Measurements from ENCODE around the gene CYP2D6. TPM values are rescaled to one million over a fixed set of nuclear protein-coding genes. Genes with fewer than 3 reads are reported as not detected.

Gene CYP2D6
- total and polyA plus RNA-seq, 4 donors = 0.79 to 9.9 (median 3.4) TPM

- Histone ChIP-seq H3K27ac (ENCODE audit: low read depth, low read length) (no peak overlapping the region), H3K4me1 (ENCODE audit: control insufficient read depth, insufficient read depth, low read length) (peaks cover 21% of the 10 kb centered on the region), H3K36me3 (ENCODE audit: control insufficient read depth, insufficient read depth, low read length) (peaks cover 15% of the 10 kb centered on the region), H3K9me3 (ENCODE audit: control insufficient read depth, insufficient read depth, low read length) (no peaks in the 10 kb centered on the region), H3K27me3 (ENCODE audit: control insufficient read depth, insufficient read depth, low read length) (no peaks in the 10 kb centered on the region), H3K4me3 (ENCODE audit: low read depth, low read length) (no peak overlapping the region)
- WGBS (ENCODE audit: insufficient coverage) = 62% methylated on average over 7 of the region's 8 CpGs
- peak in 2 of 6 donors; percentile 31 to 37 for DNase-seq (ENCODE audit: low read depth in 4 of 6, low spot score in 6 of 6)
Measured at GRCh38 chr22:42171946-42172719, 41.5 kb upstream of the CYP2D6 start.

DNA sequence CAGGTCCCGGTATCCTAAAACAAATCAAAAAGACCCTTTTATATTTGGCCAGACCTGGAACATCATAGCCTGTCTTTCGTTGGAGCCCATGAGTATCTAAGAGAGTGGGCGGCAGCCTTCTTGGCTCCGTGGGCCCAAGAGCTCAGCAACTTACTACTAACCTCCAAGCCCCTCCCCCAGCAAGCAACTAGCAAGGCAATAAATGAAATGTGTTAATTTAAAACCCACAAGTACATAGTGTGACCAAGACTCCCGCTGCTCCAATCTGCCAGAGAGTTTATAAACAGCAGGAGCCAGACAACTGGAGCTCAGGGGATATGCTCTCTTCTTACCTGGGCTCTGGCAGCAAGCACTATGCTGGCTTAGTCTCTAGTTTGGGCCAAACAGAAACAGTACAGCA, 40.8 kb upstream of the CYP2D6 start:
- H3K27me3 ChIP-seq (ENCODE audit: control insufficient read depth, insufficient read depth, low read length) = no peaks in the 10 kb centered on the region
- peaks cover 19% of the 10 kb centered on the region for H3K36me3 ChIP-seq (ENCODE audit: control insufficient read depth, insufficient read depth, low read length)
- H3K9me3 ChIP-seq (ENCODE audit: control insufficient read depth, insufficient read depth, low read length) = no peaks in the 10 kb centered on the region
- 71% methylated on average over 4 of the region's 5 CpGs for WGBS (ENCODE audit: insufficient coverage)
- peaks cover 21% of the 10 kb centered on the region for H3K4me1 ChIP-seq (ENCODE audit: control insufficient read depth, insufficient read depth, low read length)
- peak in 1 of 6 donors; percentile 85 for DNase-seq (ENCODE audit: low read depth in 4 of 6, low spot score in 6 of 6)
- no peak overlapping the region for H3K27ac ChIP-seq (ENCODE audit: low read depth, low read length)
- H3K4me3 ChIP-seq (ENCODE audit: low read depth, low read length) = no peak overlapping the region

DNA sequence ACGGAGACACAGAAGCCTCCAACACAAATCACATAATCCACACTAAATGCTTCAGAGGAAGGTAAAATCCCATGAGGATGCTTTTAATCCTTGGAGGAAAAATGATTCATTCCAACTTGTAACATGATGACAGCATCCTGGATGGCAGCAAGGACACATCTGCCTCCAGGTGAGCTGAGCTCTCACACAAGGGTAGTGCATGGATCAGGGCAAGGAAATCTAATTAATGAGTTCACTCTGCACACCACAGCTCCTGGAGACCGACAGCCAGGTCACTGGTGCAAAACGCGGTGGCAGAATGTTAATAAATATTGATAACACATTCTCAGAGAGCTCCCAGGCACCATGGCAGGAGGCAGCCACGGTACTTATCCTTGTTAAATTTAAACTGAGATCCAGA, 40.3 kb upstream of the CYP2D6 start:
- Histone ChIP-seq H3K9me3 (ENCODE audit: control insufficient read depth, insufficient read depth, low read length) (no peaks in the 10 kb centered on the region), H3K27ac (ENCODE audit: low read depth, low read length) (no peak overlapping the region), H3K36me3 (ENCODE audit: control insufficient read depth, insufficient read depth, low read length) (peaks cover 19% of the 10 kb centered on the region), H3K27me3 (ENCODE audit: control insufficient read depth, insufficient read depth, low read length) (no peaks in the 10 kb centered on the region), H3K4me1 (ENCODE audit: control insufficient read depth, insufficient read depth, low read length) (peaks cover 21% of the 10 kb centered on the region), H3K4me3 (ENCODE audit: low read depth, low read length) (no peak overlapping the region)
- DNase-seq (ENCODE audit: low read depth in 4 of 6, low spot score in 6 of 6) = peak in 1 of 6 donors; percentile 41
- WGBS (ENCODE audit: insufficient coverage) = no CpG with 5 or more reads among the region's 5 CpGs

GRCh38 chr22:42169055-42169469, 38.5 kb upstream of the CYP2D6 start:
- no peak overlapping the region for H3K4me3 ChIP-seq (ENCODE audit: low read depth, low read length)
- WGBS (ENCODE audit: insufficient coverage) = 29% methylated on average over 7 of the region's 7 CpGs
- H3K36me3 ChIP-seq (ENCODE audit: control insufficient read depth, insufficient read depth, low read length) = peaks cover 31% of the 10 kb centered on the region
- no peaks in the 10 kb centered on the region for H3K9me3 ChIP-seq (ENCODE audit: control insufficient read depth, insufficient read depth, low read length)
- DNase-seq (ENCODE audit: low read depth in 4 of 6, low spot score in 6 of 6) = peak; percentile 63 to 95 (median 78)
- peaks cover 21% of the 10 kb centered on the region for H3K4me1 ChIP-seq (ENCODE audit: control insufficient read depth, insufficient read depth, low read length)
- H3K27ac ChIP-seq (ENCODE audit: low read depth, low read length) = no peak overlapping the region
- H3K27me3 ChIP-seq (ENCODE audit: control insufficient read depth, insufficient read depth, low read length) = no peaks in the 10 kb centered on the region

DNA sequence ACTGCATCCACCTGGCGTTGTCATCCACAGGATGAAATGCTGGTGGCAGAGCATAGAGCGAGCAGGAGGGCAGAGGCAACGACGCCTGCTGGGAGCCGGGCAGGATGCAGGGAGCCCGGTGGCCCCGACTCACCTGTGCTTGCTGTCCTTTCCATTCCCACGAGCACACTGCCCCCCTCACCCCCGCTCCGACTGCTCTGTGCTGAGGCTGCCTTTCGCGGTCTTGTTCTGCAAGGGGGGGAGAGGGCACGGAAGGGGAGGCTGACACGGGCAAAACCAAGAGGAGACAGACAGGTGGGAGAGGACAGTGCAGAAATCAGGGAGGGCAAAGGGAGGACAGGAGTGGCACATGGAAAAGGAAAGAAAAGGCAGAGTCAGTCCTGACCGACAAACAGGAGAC, 37.9 kb upstream of the CYP2D6 start:
- H3K4me1 ChIP-seq (ENCODE audit: control insufficient read depth, insufficient read depth, low read length) = peaks cover 18% of the 10 kb centered on the region
- WGBS (ENCODE audit: insufficient coverage) = 96% methylated on average over 12 of the region's 15 CpGs
- H3K4me3 ChIP-seq (ENCODE audit: low read depth, low read length) = no peak overlapping the region
- no peak for DNase-seq (ENCODE audit: low read depth in 4 of 6, low spot score in 6 of 6)
- H3K27ac ChIP-seq (ENCODE audit: low read depth, low read length) = no peak overlapping the region
- no peaks in the 10 kb centered on the region for H3K9me3 ChIP-seq (ENCODE audit: control insufficient read depth, insufficient read depth, low read length)
- peaks cover 35% of the 10 kb centered on the region for H3K36me3 ChIP-seq (ENCODE audit: control insufficient read depth, insufficient read depth, low read length)
- H3K27me3 ChIP-seq (ENCODE audit: control insufficient read depth, insufficient read depth, low read length) = no peaks in the 10 kb centered on the region

- Histone ChIP-seq H3K36me3 (ENCODE audit: control insufficient read depth, insufficient read depth, low read length) (peaks cover 45% of the 10 kb centered on the region), H3K27ac (ENCODE audit: low read depth, low read length) (no peak overlapping the region), H3K27me3 (ENCODE audit: control insufficient read depth, insufficient read depth, low read length) (no peaks in the 10 kb centered on the region), H3K9me3 (ENCODE audit: control insufficient read depth, insufficient read depth, low read length) (no peaks in the 10 kb centered on the region), H3K4me3 (ENCODE audit: low read depth, low read length) (no peak overlapping the region), H3K4me1 (ENCODE audit: control insufficient read depth, insufficient read depth, low read length) (peaks cover 8% of the 10 kb centered on the region)
- DNase-seq (ENCODE audit: low read depth in 4 of 6, low spot score in 6 of 6) = no peak
- 87% methylated on average over 6 of the region's 10 CpGs for WGBS (ENCODE audit: insufficient coverage)
Measured at GRCh38 chr22:42167066-42167465, 36.5 kb upstream of the CYP2D6 start.

GRCh38 chr22:42164901-42165300, 34.3 kb upstream of the CYP2D6 start:
- H3K36me3 ChIP-seq (ENCODE audit: control insufficient read depth, insufficient read depth, low read length) = peaks cover 52% of the 10 kb centered on the region
- WGBS (ENCODE audit: insufficient coverage) = 93% methylated on average over 5 of the region's 5 CpGs

DNA sequence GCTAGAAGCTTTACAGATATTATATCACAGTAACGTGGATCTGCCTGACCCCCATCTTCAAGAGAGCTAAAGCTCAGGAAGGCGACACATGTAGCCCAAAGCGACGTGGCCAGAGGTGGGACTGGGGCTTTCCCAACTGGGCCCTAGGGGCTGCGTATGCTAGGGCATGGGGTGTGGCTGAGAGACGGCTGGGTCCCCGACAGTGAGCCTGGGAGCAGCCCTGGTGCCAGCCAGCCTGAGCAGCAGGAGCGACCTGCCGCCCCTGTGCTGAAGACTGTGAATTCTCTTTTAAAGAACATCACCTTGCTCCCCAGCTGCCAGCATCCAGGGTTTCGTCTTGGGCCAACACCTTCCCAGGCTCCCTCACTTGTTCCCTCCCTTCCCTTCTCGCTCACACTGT, 32.9 kb upstream of the CYP2D6 start:
- Histone ChIP-seq H3K9me3 (ENCODE audit: control insufficient read depth, insufficient read depth, low read length) (no peaks in the 10 kb centered on the region), H3K36me3 (ENCODE audit: control insufficient read depth, insufficient read depth, low read length) (peaks cover 47% of the 10 kb centered on the region), H3K4me1 (ENCODE audit: control insufficient read depth, insufficient read depth, low read length) (peaks cover 9% of the 10 kb centered on the region), H3K27me3 (ENCODE audit: control insufficient read depth, insufficient read depth, low read length) (no peaks in the 10 kb centered on the region), H3K4me3 (ENCODE audit: low read depth, low read length) (no peak overlapping the region), H3K27ac (ENCODE audit: low read depth, low read length) (no peak overlapping the region)
- no peak for DNase-seq (ENCODE audit: low read depth in 4 of 6, low spot score in 6 of 6)
- WGBS (ENCODE audit: insufficient coverage) = 98% methylated on average over 11 of the region's 11 CpGs

More at GRCh38 chr22:42164901-42165300, 34.3 kb upstream of the CYP2D6 start:
- Histone ChIP-seq H3K27me3 (ENCODE audit: control insufficient read depth, insufficient read depth, low read length) (no peaks in the 10 kb centered on the region), H3K9me3 (ENCODE audit: control insufficient read depth, insufficient read depth, low read length) (no peaks in the 10 kb centered on the region), H3K27ac (ENCODE audit: low read depth, low read length) (no peak overlapping the region), H3K4me1 (ENCODE audit: control insufficient read depth, insufficient read depth, low read length) (peaks cover 9% of the 10 kb centered on the region), H3K4me3 (ENCODE audit: low read depth, low read length) (no peak overlapping the region)
- DNase-seq (ENCODE audit: low read depth in 4 of 6, low spot score in 6 of 6) = no peak

- 92% methylated on average over 11 of the region's 12 CpGs for WGBS (ENCODE audit: insufficient coverage)
- H3K36me3 ChIP-seq (ENCODE audit: control insufficient read depth, insufficient read depth, low read length) = peaks cover 42% of the 10 kb centered on the region
- H3K27ac ChIP-seq (ENCODE audit: low read depth, low read length) = no peak overlapping the region
Measured at GRCh38 chr22:42162728-42163489, 32.3 kb upstream of the CYP2D6 start.

More at GRCh38 chr22:42162728-42163489, 32.3 kb upstream of the CYP2D6 start:
- Histone ChIP-seq H3K27me3 (ENCODE audit: control insufficient read depth, insufficient read depth, low read length) (no peaks in the 10 kb centered on the region), H3K9me3 (ENCODE audit: control insufficient read depth, insufficient read depth, low read length) (no peaks in the 10 kb centered on the region), H3K4me3 (ENCODE audit: low read depth, low read length) (no peak overlapping the region), H3K4me1 (ENCODE audit: control insufficient read depth, insufficient read depth, low read length) (peaks cover 9% of the 10 kb centered on the region)
- DNase-seq (ENCODE audit: low read depth in 4 of 6, low spot score in 6 of 6) = no peak

Data from spinal cord (tissue), 10 donors.